OCI-LY1 (cell line): Measurements from ENCODE around the gene PPP2R5C.

Experiments
- H2AFZ ChIP-seq: fragments of 200-600 bp; sonication (generic), shearing (Covaris generic); 2 replicates; pipeline ENCODE4 v1.6.0; 2014; ENCODE audit warnings: antibody characterized with exemption, mild to moderate bottlenecking, low read length
- H3F3A ChIP-seq: fragments of 200-600 bp; sonication (generic), shearing (Covaris generic); 2 replicates; pipeline ENCODE4 v1.6.0; 2014; ENCODE audit warnings: mild to moderate bottlenecking, antibody characterized with exemption, low read length, moderate library complexity; ENCODE audit not compliant: insufficient read depth
- H3K27ac ChIP-seq: fragments of 200-600 bp; sonication (generic); 2 replicates; pipeline ENCODE4 v1.5.1; 2014; ENCODE audit warnings: low read length, mixed run types, mild to moderate bottlenecking, low read depth; ENCODE audit not compliant: poor library complexity, severe bottlenecking
- H3K27me3 ChIP-seq: fragments of 200-600 bp; sonication (generic); 2 replicates; pipeline ENCODE4 v1.6.0; 2014; ENCODE audit warnings: antibody characterized with exemption, mild to moderate bottlenecking, low read length, moderate library complexity; ENCODE audit not compliant: insufficient read depth
- H3K36me3 ChIP-seq: fragments of 200-600 bp; sonication (generic); 2 replicates; pipeline ENCODE4 v1.6.1; 2014; ENCODE audit warnings: mild to moderate bottlenecking, antibody characterized with exemption, low read length, moderate library complexity, mixed read lengths; ENCODE audit not compliant: insufficient read depth
- H3K4me1 ChIP-seq: fragments of 200-600 bp; sonication (generic); 2 replicates; pipeline ENCODE4 v1.5.1; 2014; ENCODE audit warnings: mild to moderate bottlenecking, low read length, moderate library complexity; ENCODE audit not compliant: insufficient read depth, severe bottlenecking
- H3K4me2 ChIP-seq: fragments of 200-600 bp; sonication (generic), shearing (Covaris generic); 2 replicates; pipeline ENCODE4 v1.6.1; 2014; ENCODE audit warnings: low read length
- H3K4me3 ChIP-seq: fragments of 200-600 bp; sonication (generic); 2 replicates; pipeline ENCODE4 v1.5.1; 2014; ENCODE audit warnings: low read length, low read depth, mild to moderate bottlenecking, mixed read lengths; ENCODE audit not compliant: poor library complexity, severe bottlenecking
- H3K79me2 ChIP-seq: fragments of 200-600 bp; shearing (Covaris generic); 2 replicates; pipeline ENCODE4 v1.6.1; 2016; ENCODE audit warnings: mixed run types, low read length, mixed read lengths; ENCODE audit not compliant: insufficient read depth
- H3K9ac ChIP-seq: fragments of 200-600 bp; sonication (generic), shearing (Covaris generic); 2 replicates; pipeline ENCODE4 v1.6.1; 2014; ENCODE audit warnings: mild to moderate bottlenecking, low read length, mixed read lengths
- H3K9me2 ChIP-seq: fragments of 200-600 bp; sonication (generic), shearing (Covaris generic); 2 replicates; pipeline ENCODE4 v1.6.1; 2014; ENCODE audit warnings: low read depth, mild to moderate bottlenecking, low read length, mixed read lengths
- H3K9me3 ChIP-seq: fragments of 200-600 bp; shearing (Covaris generic); 2 replicates; pipeline ENCODE4 v1.6.1; 2014; ENCODE audit warnings: low read length, mixed read lengths
- H4K20me1 ChIP-seq: fragments of 200-600 bp; sonication (generic), shearing (Covaris generic); 2 replicates; pipeline ENCODE4 v1.6.0; 2016; ENCODE audit warnings: mild to moderate bottlenecking, low read length; ENCODE audit not compliant: insufficient read depth
- EZH2 ChIP-seq: fragments of 200-600 bp; sonication (generic), shearing (Covaris generic); IDR thresholded peaks from 2 replicates; pipeline ENCODE4 v1.8.0; 2017; ENCODE audit warnings: borderline replicate concordance, mixed run types, mild to moderate bottlenecking, antibody characterized with exemption, low read length, moderate library complexity, mixed read lengths
- TF ChIP-seq, protein P1 (sequence below): fragments of 200-600 bp; sonication (generic), shearing (Covaris generic); IDR thresholded peaks from 2 replicates; pipeline ENCODE4 v1.5.1; 2017; ENCODE audit warnings: mild to moderate bottlenecking, antibody characterized with exemption, low read length, moderate library complexity, mixed read lengths

Gene PPP2R5C

DNA sequence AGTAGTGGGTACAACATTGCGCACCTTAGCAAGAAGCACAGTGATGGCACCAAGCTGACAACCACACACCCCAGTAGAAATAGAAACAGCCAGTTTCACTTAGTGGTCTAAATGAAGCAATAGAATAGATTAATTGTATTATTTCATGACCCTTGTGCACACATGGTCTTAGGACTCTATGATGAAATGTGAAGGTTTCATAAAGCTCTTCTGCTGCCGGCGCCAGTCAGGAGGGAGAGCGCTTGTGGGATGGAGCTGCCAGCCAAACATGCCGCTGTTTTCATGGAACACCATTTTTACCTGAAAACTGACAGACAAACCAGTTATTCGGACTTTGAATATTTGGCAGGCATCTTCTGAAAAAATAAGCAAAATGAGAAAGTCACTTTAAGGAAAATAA, 100.0 kb downstream of the PPP2R5C start:
- H4K20me1 ChIP-seq = no peaks in the 10 kb centered on the region
- TF ChIP-seq, protein P1, sequence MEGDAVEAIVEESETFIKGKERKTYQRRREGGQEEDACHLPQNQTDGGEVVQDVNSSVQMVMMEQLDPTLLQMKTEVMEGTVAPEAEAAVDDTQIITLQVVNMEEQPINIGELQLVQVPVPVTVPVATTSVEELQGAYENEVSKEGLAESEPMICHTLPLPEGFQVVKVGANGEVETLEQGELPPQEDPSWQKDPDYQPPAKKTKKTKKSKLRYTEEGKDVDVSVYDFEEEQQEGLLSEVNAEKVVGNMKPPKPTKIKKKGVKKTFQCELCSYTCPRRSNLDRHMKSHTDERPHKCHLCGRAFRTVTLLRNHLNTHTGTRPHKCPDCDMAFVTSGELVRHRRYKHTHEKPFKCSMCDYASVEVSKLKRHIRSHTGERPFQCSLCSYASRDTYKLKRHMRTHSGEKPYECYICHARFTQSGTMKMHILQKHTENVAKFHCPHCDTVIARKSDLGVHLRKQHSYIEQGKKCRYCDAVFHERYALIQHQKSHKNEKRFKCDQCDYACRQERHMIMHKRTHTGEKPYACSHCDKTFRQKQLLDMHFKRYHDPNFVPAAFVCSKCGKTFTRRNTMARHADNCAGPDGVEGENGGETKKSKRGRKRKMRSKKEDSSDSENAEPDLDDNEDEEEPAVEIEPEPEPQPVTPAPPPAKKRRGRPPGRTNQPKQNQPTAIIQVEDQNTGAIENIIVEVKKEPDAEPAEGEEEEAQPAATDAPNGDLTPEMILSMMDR = no peak
- TF ChIP-seq EZH2 = no peak
- H2AFZ ChIP-seq = no peak overlapping the region
- H3K27ac ChIP-seq = no peak overlapping the region
- no peak overlapping the region for H3K4me2 ChIP-seq
- H3K9me2 ChIP-seq = no peaks in the 10 kb centered on the region
- no peaks in the 10 kb centered on the region; the same call in 1 of the 2 replicates for H3F3A ChIP-seq
- no peaks in the 10 kb centered on the region for H3K9me3 ChIP-seq
- no peak overlapping the region for H3K4me3 ChIP-seq
- peaks cover 32% of the 10 kb centered on the region for H3K79me2 ChIP-seq
- no peaks in the 10 kb centered on the region for H3K27me3 ChIP-seq
- peaks cover 87% of the 10 kb centered on the region for H3K36me3 ChIP-seq
- H3K4me1 ChIP-seq = no peaks in the 10 kb centered on the region
- H3K9ac ChIP-seq = no peak overlapping the region

DNA sequence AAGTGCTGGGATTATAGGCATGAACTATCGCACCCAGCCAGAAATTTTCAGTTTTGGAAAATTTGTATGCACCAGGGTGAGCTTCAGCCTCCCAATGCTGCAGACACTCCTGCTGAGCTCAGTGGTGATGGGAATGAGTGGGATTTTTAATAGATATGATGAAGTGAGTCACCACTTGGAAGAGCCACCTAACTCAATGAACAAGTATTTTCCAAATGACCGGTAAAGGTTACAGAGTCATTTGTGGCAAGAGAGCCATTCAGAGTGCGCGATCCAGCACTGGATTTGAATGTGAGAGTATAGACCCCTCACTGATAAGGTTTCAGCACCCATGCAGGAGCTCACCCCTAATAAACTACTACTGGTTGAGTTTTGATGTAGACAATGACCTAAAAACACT, 100.7 kb downstream of the PPP2R5C start:
- H3K79me2 ChIP-seq = peaks cover 29% of the 10 kb centered on the region
- H3K9me3 ChIP-seq = no peaks in the 10 kb centered on the region
- no peaks in the 10 kb centered on the region for H3K9me2 ChIP-seq
- peaks cover 81% of the 10 kb centered on the region for H3K36me3 ChIP-seq
- H2AFZ ChIP-seq = no peak overlapping the region
- TF ChIP-seq, protein P1 = no peak
- TF ChIP-seq EZH2 = no peak
- no peaks in the 10 kb centered on the region; the same call in 1 of the 2 replicates for H3F3A ChIP-seq
- H3K9ac ChIP-seq = no peak overlapping the region
- H4K20me1 ChIP-seq = no peaks in the 10 kb centered on the region
- H3K4me3 ChIP-seq = no peak overlapping the region
- H3K4me1 ChIP-seq = no peaks in the 10 kb centered on the region
- H3K4me2 ChIP-seq = no peak overlapping the region
- H3K27me3 ChIP-seq = no peaks in the 10 kb centered on the region
- H3K27ac ChIP-seq = no peak overlapping the region

DNA sequence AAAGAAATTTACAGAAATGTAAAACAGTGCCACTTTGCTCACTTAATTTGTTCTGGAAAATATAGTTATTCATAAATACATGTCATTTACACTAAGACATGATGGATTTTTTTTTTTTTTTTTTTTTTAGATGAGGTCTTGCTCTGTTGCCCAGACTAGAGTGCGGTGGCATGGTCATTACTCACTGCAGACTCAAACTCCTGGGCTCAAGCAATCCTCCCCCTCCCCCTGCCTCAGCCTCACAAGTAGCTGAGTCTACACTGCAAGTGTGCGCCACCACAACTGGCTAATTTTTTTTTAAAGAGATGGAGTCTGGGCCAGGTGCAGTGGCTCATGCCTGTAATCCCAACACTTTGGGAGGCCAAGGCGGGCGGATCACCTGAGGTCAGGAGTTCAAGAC, 101.2 kb downstream of the PPP2R5C start:
- Histone ChIP-seq H3K9ac (no peak overlapping the region), H3K4me1 (no peaks in the 10 kb centered on the region), H3K9me3 (no peaks in the 10 kb centered on the region), H3F3A (no peaks in the 10 kb centered on the region; the same call in 1 of the 2 replicates), H3K4me2 (no peak overlapping the region), H3K27ac (no peak overlapping the region), H3K79me2 (peaks cover 27% of the 10 kb centered on the region), H3K27me3 (no peaks in the 10 kb centered on the region), H2AFZ (no peak overlapping the region), H4K20me1 (no peaks in the 10 kb centered on the region), H3K9me2 (no peaks in the 10 kb centered on the region), H3K4me3 (no peak overlapping the region), H3K36me3 (peaks cover 75% of the 10 kb centered on the region)
- TF ChIP-seq, protein P1 = no peak
- no peak for TF ChIP-seq EZH2
